Ascending aorta (tissue), 2 donors: ENCODE measurements around the gene CADM2. TPM values are rescaled to one million over a fixed set of nuclear protein-coding genes. Genes with fewer than 3 reads are reported as not detected.

Experiments used
- DNase-seq, 2 donors: peaks; one replicate each; pipeline ENCODE4 v3.0.0-alpha.2; 2019; ENCODE audit warnings: low spot score in 2 of 2
- H3K27ac ChIP-seq, 2 donors: fragments of 200-600 bp; sonication (generic); one replicate each; pipeline ENCODE4 v1.5.1; 2016 to 2017; ENCODE audit warnings: mild to moderate bottlenecking in 1 of 2
- H3K27me3 ChIP-seq: fragments of 200-600 bp; sonication (generic); one replicate; pipeline ENCODE4 v1.5.1; 2017
- H3K36me3 ChIP-seq, 2 donors: fragments of 200-600 bp; sonication (generic); one replicate each; pipeline ENCODE4 v1.5.1; 2016
- H3K4me1 ChIP-seq, 2 donors: fragments of 200-600 bp; sonication (generic); one replicate each; pipeline ENCODE4 v1.5.1; 2016 to 2017; ENCODE audit warnings: mild to moderate bottlenecking in 1 of 2
- H3K4me3 ChIP-seq, 2 donors: fragments of 200-600 bp; sonication (generic); one replicate each; pipeline ENCODE4 v1.5.1; 2016 to 2017; ENCODE audit warnings: mild to moderate bottlenecking in 1 of 2
- H3K9me3 ChIP-seq, 2 donors: fragments of 200-600 bp; sonication (generic); one replicate each; pipeline ENCODE4 v1.5.1; 2016
- intact Hi-C: fragments of 100-400 bp; cut with DNase I; formaldehyde crosslinking; loops from one replicate; pipeline ENCODE4 v1.15.1; 2023
- total RNA-seq: library from RNA; depleted of rRNA; stranded (reverse); fragments of >200 nt; gene quantifications from one replicate; pipeline ENCODE4 v1.1.0, GENCODE V29; 2016
- TF ChIP-seq, protein P1 (sequence below), 3 experiments: fragments of 200-600 bp in 2 of 3; fragments of 450-650 bp in 1 of 3; sonication (generic) in 2 of 3; IDR thresholded peaks; one replicate each; pipeline ENCODE4 v1.5.1; 2016 to 2019; ENCODE audit warnings: antibody characterized with exemption in 3 of 3, mild to moderate bottlenecking in 1 of 3, moderate library complexity in 1 of 3

CADM2 gene
- total RNA-seq, 1 donor from 2014 or later: 23.0 TPM

GRCh38 chr3:85603378-85603777 lies 644.6 kb downstream of the CADM2 start:
- H3K4me1 ChIP-seq: no peaks in the 10 kb centered on the region
- DNase-seq: no peak
- no peaks in the 10 kb centered on the region for H3K27me3 ChIP-seq
- TF ChIP-seq, protein P1, sequence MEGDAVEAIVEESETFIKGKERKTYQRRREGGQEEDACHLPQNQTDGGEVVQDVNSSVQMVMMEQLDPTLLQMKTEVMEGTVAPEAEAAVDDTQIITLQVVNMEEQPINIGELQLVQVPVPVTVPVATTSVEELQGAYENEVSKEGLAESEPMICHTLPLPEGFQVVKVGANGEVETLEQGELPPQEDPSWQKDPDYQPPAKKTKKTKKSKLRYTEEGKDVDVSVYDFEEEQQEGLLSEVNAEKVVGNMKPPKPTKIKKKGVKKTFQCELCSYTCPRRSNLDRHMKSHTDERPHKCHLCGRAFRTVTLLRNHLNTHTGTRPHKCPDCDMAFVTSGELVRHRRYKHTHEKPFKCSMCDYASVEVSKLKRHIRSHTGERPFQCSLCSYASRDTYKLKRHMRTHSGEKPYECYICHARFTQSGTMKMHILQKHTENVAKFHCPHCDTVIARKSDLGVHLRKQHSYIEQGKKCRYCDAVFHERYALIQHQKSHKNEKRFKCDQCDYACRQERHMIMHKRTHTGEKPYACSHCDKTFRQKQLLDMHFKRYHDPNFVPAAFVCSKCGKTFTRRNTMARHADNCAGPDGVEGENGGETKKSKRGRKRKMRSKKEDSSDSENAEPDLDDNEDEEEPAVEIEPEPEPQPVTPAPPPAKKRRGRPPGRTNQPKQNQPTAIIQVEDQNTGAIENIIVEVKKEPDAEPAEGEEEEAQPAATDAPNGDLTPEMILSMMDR (IDR thresholded peaks at IDR 0.05): no peak
- intact Hi-C loops: no loop called here
- no peak overlapping the region for H3K27ac ChIP-seq
- no peaks in the 10 kb centered on the region for H3K36me3 ChIP-seq
- H3K9me3 ChIP-seq: no peaks in the 10 kb centered on the region
- no peak overlapping the region for H3K4me3 ChIP-seq

DNA sequence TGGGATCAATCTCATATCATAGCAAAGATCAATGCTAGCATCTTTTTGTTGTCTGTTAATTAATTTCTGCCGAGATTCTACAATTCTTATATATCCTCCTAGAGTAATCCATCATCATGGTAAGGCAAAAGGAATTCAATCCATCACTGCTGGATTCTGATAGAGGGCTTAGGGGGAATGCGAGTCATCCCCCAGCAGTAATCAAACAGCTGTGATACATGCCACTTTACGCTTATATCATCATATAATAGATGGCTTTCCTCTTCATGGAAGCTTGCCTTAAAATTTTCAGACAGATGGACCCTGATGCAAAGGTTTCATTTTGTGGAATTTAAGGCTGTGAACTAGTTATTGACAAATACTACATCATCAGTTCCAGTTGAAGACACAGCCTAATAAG lies 645.9 kb downstream of the CADM2 start:
- Histone ChIP-seq H3K4me3 (no peak overlapping the region), H3K27ac (no peak overlapping the region)
- TF ChIP-seq, protein P1 (IDR thresholded peaks at IDR 0.05): no peak

DNA sequence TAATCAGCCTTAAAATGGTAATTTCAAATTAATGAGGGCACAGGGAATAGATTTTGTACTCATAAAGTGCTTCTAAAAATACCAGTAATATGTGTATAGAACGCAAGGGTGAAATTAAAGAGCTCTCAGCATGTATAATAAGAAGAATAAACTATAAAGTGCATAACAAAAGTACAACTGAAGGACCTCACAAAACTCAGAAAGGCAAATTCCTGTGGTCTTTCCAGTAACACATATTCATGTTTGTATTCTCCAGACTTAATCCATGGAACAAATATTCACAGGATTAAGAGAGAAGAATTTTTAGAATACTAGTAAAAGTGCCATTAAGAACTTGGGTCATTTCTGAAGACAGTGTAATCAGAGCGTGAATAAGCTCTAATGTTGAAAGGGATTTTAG lies 646.3 kb downstream of the CADM2 start:
- intact Hi-C loops: no loop called here
- H3K36me3 ChIP-seq: no peaks in the 10 kb centered on the region
- H3K4me1 ChIP-seq: no peaks in the 10 kb centered on the region
- H3K4me3 ChIP-seq: no peak overlapping the region
- DNase-seq: no peak
- H3K27ac ChIP-seq: no peak overlapping the region
- no peaks in the 10 kb centered on the region for H3K27me3 ChIP-seq
- TF ChIP-seq, protein P1 (IDR thresholded peaks at IDR 0.05): no peak
- no peaks in the 10 kb centered on the region for H3K9me3 ChIP-seq

More for the DNA sequence above, 645.9 kb downstream of the CADM2 start:
- no peak for DNase-seq
- intact Hi-C loops: no loop called here
- no peaks in the 10 kb centered on the region for H3K36me3 ChIP-seq
- no peaks in the 10 kb centered on the region for H3K9me3 ChIP-seq
- no peaks in the 10 kb centered on the region for H3K27me3 ChIP-seq
- no peaks in the 10 kb centered on the region for H3K4me1 ChIP-seq

- Histone ChIP-seq H3K36me3 (no peaks in the 10 kb centered on the region), H3K9me3 (no peaks in the 10 kb centered on the region), H3K4me1 (no peaks in the 10 kb centered on the region), H3K27ac (no peak overlapping the region), H3K4me3 (no peak overlapping the region), H3K27me3 (no peaks in the 10 kb centered on the region)
- intact Hi-C loops: no loop called here
- DNase-seq: no peak
- TF ChIP-seq, protein P1 (IDR thresholded peaks at IDR 0.05): no peak
Measured at GRCh38 chr3:85626662-85627061, 667.9 kb downstream of the CADM2 start.

- TF ChIP-seq, protein P1 (IDR thresholded peaks at IDR 0.05): no peak
- H3K27ac ChIP-seq: no peak overlapping the region
- H3K4me3 ChIP-seq: no peak overlapping the region
- no peaks in the 10 kb centered on the region for H3K9me3 ChIP-seq
- H3K27me3 ChIP-seq: no peaks in the 10 kb centered on the region
- no peak for DNase-seq
- no peaks in the 10 kb centered on the region for H3K4me1 ChIP-seq
- H3K36me3 ChIP-seq: no peaks in the 10 kb centered on the region
- intact Hi-C loops: no loop called here
Measured at GRCh38 chr3:85627932-85628331, 669.1 kb downstream of the CADM2 start.

- TF ChIP-seq, protein P1 (IDR thresholded peaks at IDR 0.05): no peak
- H3K36me3 ChIP-seq: no peaks in the 10 kb centered on the region
- DNase-seq: no peak
- no peaks in the 10 kb centered on the region for H3K9me3 ChIP-seq
- H3K4me1 ChIP-seq: no peaks in the 10 kb centered on the region
- intact Hi-C loops: no loop called here
- no peaks in the 10 kb centered on the region for H3K27me3 ChIP-seq
- H3K4me3 ChIP-seq: no peak overlapping the region
- H3K27ac ChIP-seq: no peak overlapping the region
Measured at GRCh38 chr3:85631070-85631469, 672.3 kb downstream of the CADM2 start.
